Measurements from ENCODE around the gene FTHL17.

FTHL17 gene

GRCh38 chrX:31071262-31071661 lies 579 bp downstream of the FTHL17 start:
- no peak for TF ChIP-seq CTCF (IDR thresholded peaks at IDR 0.05; ENCODE audit: low read length, missing control alignments)
- DNase-seq (ENCODE audit: low read depth) = no peak
- no peak overlapping the region for H3K4me3 ChIP-seq (replicated peaks; ENCODE audit: low read depth, low read length)

GRCh38 chrX:31070057-31070468 lies 1.8 kb downstream of the FTHL17 start:
- no peak for TF ChIP-seq CTCF (IDR thresholded peaks at IDR 0.05; ENCODE audit: low read length, missing control alignments)
- DNase-seq (ENCODE audit: low read depth) = no peak
- no peak overlapping the region for H3K4me3 ChIP-seq (replicated peaks; ENCODE audit: low read depth, low read length)

GRCh38 chrX:31063114-31063513 lies 8.7 kb downstream of the FTHL17 start:
- no peak for DNase-seq (ENCODE audit: low read depth)
- TF ChIP-seq CTCF (IDR thresholded peaks at IDR 0.05; ENCODE audit: low read length, missing control alignments) = no peak
- no peak overlapping the region for H3K4me3 ChIP-seq (replicated peaks; ENCODE audit: low read depth, low read length)

- no peak for DNase-seq (ENCODE audit: low read depth)
- TF ChIP-seq CTCF (IDR thresholded peaks at IDR 0.05; ENCODE audit: low read length, missing control alignments) = no peak
- no peak overlapping the region for H3K4me3 ChIP-seq (replicated peaks; ENCODE audit: low read depth, low read length)
Observed at GRCh38 chrX:31061091-31061490, 10.8 kb downstream of the FTHL17 start.

- no peak for TF ChIP-seq CTCF (IDR thresholded peaks at IDR 0.05; ENCODE audit: low read length, missing control alignments)
- H3K4me3 ChIP-seq (replicated peaks; ENCODE audit: low read depth, low read length) = no peak overlapping the region
- DNase-seq (ENCODE audit: low read depth) = no peak
Observed at GRCh38 chrX:31060016-31060415, 11.8 kb downstream of the FTHL17 start.

GRCh38 chrX:31058284-31058683 lies 13.6 kb downstream of the FTHL17 start:
- DNase-seq (ENCODE audit: low read depth) = no peak
- H3K4me3 ChIP-seq (replicated peaks; ENCODE audit: low read depth, low read length) = no peak overlapping the region
- no peak for TF ChIP-seq CTCF (IDR thresholded peaks at IDR 0.05; ENCODE audit: low read length, missing control alignments)

- TF ChIP-seq CTCF (IDR thresholded peaks at IDR 0.05; ENCODE audit: low read length, missing control alignments) = no peak
- H3K4me3 ChIP-seq (replicated peaks; ENCODE audit: low read depth, low read length) = no peak overlapping the region
- DNase-seq (ENCODE audit: low read depth) = no peak
Observed at GRCh38 chrX:31057691-31058090, 14.2 kb downstream of the FTHL17 start.
